NCI-H1436 (cell line): ENCODE measurements around the gene SEPTIN10.
"Not testable (repeated sequence)": the region's sequence is repeated elsewhere in the genome, so short reads cannot be mapped to it uniquely, and the experiment has no call there.

ENCODE experiments used
- DNase-seq: peaks from one replicate; lab custom pipeline; 2025; lab: John Stamatoyannopoulos, UW

SEPTIN10 gene

DNA sequence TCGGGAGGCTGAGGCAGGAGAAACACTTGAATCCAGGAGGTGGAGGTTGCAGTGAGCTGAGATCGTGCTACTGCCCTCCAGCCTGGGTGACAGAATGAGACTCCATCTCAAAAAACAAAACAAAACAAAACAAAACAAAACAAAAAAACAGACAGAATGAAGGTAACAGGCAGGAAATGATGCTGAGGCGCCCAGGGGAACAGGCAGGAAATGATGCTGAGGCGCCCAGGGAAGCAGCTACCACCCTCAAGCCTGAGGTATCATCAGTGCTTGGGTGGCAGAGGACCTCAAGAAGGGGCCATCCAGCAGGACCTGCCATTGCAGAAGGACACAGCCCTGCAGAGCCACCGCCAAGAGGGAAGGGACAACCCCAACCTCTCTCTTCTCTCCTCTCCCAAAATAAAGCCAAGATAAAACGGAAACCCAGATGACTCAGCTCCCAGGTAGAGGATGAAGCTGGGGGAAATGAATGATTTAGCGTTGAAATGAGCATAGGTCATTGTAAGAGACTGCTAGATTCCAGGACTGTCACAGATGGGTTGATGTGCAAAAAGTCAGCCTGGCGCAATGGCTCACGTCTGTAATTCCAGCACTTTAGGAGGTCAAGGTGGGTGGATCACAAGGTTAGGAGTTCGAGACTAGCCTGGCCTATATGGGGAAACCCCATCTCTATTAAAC lies 19.7 kb upstream of the SEPTIN10 start:
- DNase-seq, result no peak

DNA sequence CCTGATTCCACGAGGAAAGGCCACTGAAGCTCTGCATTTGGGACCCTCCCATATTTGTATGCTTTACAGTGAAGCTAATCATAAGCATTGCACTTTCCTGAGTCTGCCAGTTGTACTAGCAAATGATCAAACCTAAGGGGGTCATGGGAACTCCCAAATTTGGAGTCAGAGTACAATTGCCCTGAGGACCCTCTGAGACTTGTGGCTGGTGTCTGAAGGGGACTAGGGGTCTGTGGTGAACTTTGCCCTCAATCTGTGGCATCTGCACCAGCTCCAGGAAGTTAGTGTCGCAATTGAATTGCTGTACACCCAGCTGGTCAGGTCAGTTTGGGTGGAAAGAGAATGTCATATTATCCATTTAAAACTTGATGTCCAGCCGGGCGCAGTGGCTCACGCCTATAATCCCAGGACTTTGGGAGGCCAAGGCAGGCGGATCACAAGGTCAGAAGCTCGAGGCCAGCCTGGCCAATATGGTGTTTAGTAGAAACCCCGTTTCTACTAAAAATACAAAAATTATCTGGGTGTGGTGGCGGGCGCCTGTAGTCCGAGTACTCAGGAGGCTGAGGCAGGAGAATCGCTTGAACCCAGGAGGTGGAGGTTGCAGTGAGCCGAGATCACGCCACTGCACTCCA lies 18.5 kb upstream of the SEPTIN10 start:
- no peak for DNase-seq

DNA sequence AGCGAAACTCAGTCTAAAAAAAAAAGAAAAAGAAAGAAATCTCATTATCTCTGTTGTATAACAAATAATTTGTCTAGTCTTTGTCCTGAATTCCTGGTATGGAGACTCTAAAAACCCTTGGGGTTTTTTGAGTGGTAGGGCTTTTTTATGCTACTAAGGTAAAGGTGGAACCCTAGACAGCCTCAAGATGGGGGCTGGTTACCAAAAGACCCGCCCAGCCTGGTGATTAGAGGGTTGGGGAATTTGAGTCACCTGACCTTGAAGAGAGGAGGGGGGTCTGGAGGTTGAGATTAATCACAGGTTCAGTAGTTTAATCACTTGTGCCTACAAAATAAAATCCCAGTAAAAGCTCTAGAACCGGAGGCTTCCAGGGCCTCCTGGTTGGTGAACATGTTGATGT lies 18.0 kb upstream of the SEPTIN10 start:
- DNase-seq, result no peak

- DNase-seq, result no peak
Observed at GRCh38 chr2:109630441-109631430, 17.0 kb upstream of the SEPTIN10 start.

DNA sequence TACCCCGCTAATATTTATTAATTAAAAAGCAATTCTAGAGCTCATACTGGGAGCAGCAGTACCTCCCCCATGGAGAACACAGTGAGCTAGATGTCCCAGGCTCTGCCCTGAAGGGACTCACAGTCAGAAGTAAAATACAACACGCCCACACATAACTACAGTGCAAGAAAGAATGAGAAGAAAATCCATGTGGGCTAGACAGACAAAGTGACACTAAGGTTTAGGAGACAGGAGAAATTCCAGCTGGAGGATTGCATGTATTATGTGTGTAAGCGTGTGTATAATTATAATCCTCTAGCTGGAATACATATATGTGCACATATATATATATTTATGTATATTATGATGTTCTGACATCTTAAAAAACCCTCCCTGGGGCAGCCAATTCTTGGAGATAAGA lies 16.1 kb upstream of the SEPTIN10 start:
- DNase-seq, result no peak

GRCh38 chr2:109628321-109628720 lies 14.6 kb upstream of the SEPTIN10 start:
- DNase-seq, result not testable (repeated sequence)

DNA sequence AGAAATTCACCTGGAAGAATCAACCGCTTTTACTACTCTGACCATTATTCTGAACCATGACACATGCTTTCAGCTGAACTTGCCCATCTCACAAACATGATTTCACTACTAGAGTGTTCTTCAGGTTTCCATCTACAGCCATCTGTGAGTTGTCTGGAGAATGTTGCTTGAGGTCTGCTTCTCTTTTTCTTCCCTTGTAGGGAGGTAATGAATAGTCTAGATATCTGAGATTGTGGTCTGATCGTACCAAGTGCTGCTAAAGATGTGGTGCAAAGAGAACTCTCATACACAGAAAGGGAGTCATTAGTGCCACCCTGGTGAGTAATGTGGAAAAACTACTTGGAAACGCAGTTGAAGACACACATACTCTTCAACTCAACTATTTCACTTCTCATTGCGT lies 10.6 kb upstream of the SEPTIN10 start:
- no peak for DNase-seq

GRCh38 chr2:109623923-109624322 lies 10.2 kb upstream of the SEPTIN10 start:
- no peak for DNase-seq

DNA sequence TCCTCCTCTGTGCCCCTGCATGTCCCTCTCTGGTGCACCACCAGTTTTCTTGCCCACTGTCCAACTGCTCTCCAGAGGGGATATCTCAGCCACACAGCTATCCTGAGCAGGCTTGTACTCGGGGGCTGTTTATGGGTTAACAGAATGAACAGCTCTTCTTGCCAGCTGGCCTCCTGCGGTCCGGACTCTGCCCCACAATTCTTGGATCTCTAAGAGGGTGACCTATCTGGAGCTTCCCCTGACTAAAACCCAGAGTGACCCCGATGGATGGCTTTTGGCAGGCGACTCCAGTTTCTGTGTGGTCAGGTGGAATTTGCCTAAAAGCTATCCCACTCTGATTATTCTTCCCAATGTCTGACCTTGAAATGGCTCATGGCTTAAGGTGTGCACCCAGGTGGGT lies 9.5 kb upstream of the SEPTIN10 start:
- no peak for DNase-seq

DNA sequence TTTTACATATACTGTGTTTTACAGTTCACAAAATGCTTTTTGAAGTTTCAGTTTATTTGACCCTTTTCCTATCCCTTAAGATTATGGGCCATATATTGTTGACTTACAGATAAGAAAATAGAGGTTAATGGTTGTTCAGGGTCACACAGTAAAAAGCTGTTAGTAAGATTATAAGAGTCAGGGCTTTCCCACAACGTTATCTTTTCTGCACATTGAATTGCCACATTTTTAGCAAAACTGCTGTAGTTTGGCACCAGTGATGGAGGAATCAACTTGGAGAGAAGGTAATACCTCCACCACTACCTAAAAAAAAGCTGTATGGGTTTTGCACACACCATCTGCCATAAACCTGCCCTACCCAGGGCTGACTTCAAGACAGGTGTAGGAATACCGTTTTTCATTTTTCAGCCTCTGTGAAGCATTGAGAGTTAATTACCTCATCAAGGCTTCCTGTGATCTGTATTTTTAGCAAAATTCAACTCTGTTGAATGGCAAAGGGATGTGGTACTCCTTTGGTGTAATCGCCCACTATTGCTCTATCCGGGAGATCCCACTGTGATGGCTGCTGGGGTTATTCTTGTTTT lies 5.4 kb upstream of the SEPTIN10 start:
- no peak for DNase-seq

DNA sequence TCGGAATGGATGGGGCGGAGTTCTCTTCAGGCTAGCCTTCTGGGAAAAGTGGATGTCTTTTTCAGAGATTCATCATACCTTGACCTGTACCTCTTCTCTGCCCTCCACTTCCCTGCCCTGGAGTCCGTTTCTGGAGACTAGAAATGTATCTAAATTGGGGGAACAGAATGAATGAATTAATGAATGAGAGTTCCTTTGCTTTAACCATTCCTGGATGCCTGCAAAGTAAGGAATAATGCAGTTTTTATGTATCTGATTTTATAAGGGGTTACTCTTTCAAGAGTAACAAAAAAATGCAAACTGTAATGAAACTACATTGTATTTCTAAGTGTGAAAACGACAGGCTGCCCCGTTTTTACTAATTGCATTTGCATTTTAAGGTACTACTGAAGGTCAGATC lies 2.4 kb upstream of the SEPTIN10 start:
- no peak for DNase-seq

- DNase-seq, result no peak
Observed at GRCh38 chr2:109615637-109616144, 1.9 kb upstream of the SEPTIN10 start.

GRCh38 chr2:109614715-109615636 lies 1.2 kb upstream of the SEPTIN10 start:
- no peak for DNase-seq

DNA sequence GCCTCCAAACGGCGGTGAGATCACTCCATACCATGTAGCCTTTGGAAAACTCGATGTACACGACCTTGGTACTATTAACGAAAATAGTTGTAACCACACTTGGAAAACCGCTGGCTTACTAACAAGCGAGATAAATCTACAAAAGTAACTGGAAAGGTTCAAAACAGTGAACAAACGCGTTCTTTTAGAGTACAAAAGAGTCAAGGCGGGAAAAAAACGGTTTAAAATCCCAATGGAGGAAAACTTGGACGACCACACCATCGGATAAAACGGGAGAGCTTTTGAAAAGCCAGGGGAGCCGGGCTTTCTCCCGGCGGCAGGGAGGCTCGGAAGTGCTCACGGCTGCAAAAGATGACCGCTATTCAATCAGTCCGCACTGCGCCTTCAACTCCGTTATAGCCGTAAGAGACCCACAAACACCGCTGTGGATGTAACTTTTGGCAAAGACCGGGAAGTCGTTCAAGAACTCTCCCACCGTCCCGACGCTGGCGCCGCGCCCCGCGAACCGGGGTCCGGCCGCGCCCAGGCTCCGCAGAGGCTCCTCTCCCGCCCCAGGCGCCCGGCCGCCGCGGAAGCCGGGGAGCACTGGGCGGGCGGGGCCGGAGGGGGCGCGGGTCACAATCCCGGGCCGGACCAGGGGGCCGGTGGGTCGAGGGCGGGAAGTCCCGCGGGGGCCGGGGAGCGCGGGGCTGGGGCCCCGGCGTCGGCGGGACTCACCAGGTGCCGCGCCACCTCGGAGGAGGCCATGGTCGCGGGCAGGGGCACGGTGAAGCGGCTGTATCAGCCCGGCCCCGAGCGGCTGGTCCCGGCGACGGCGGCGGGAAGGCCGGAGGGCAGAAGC lies 465 bp downstream of the SEPTIN10 start:
- no peak for DNase-seq

DNA sequence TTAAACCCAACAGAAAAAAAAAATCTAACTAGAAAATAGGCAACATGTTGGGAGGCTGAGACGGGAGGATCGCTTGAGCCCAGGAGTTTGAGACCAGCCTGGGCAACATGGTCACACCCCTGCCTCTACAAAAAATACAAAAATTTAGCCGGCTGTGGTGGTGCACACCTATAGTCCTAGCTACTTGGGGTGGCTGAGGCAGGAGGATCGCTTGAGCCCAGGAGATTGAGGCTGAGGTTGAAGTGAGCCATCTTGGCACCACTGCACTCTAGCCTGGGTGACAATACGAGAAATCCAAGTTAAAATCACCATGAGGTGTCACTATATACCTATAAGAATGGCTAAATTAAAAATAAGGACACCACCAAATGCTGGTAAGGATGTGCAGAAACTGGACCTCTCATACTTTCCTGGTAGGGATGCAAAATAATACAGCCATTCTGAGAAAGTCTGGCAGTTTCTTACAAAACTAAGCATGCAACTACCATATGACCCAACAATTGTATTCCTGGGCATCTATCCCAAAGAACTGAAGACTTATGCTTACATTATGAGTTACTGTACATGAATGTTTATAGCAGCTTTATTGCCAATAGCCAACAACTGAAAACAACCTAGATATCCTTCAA lies 2.2 kb downstream of the SEPTIN10 start:
- no peak for DNase-seq

- no peak for DNase-seq
Observed at GRCh38 chr2:109609352-109610024, 4.3 kb downstream of the SEPTIN10 start.

DNA sequence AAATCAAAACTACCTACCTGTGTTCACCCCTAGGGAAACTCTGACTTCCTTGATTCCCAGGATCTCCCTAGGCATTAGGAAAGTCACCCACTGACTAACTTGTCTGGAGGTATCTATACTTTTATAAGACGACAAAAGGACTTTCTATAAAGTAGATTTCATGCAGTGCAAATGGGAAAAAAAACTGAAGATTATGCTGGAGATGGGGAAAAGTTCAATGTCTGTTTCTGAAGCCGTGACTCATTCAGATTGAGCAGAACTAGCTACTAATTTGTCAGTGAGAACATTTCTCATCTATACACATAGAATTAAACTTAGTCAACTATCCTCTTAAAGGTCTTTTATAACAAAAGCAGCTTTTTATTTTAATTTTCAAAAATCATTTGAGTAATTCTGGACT lies 6.0 kb downstream of the SEPTIN10 start:
- no peak for DNase-seq

GRCh38 chr2:109604597-109604996 lies 9.2 kb downstream of the SEPTIN10 start:
- DNase-seq, result no peak

GRCh38 chr2:109602617-109603188 lies 11.1 kb downstream of the SEPTIN10 start:
- no peak for DNase-seq
